Measurements from ENCODE around the gene HNRNPH2.
A peak's percentile ranks its signal among the peaks of the same experiment; 100 is the strongest.

HNRNPH2 gene

GRCh38 chrX:101417981-101418841 is 10.2 kb downstream of the HNRNPH2 start:
- peak; percentile 75 for DNase-seq (ENCODE audit: low spot score)
- Histone ChIP-seq H3K4me3 (peak overlapping the region; percentile 84), H3K27ac (peak overlapping the region; percentile 88 to 91)
- TF ChIP-seq CTCF (IDR thresholded peaks at IDR 0.05): no peak

- no peak for DNase-seq (ENCODE audit: low spot score)
- no peak for TF ChIP-seq CTCF (IDR thresholded peaks at IDR 0.05)
- H3K4me3 ChIP-seq: no peak overlapping the region
- peak overlapping the region in 1 of 2 donors; percentile 88 for H3K27ac ChIP-seq
Measured at GRCh38 chrX:101419489-101419888, 11.5 kb downstream of the HNRNPH2 start.

- Histone ChIP-seq H3K4me3 (no peak overlapping the region), H3K27ac (no peak overlapping the region)
- TF ChIP-seq CTCF (IDR thresholded peaks at IDR 0.05): no peak
- DNase-seq (ENCODE audit: low spot score): no peak
Measured at GRCh38 chrX:101427954-101428353, 19.9 kb downstream of the HNRNPH2 start.

- Histone ChIP-seq H3K27ac (no peak overlapping the region), H3K4me3 (no peak overlapping the region)
- TF ChIP-seq CTCF (IDR thresholded peaks at IDR 0.05): no peak
- no peak for DNase-seq (ENCODE audit: low spot score)
Measured at GRCh38 chrX:101429934-101430333, 21.9 kb downstream of the HNRNPH2 start.

GRCh38 chrX:101430457-101431078 is 22.5 kb downstream of the HNRNPH2 start:
- Histone ChIP-seq H3K27ac (no peak overlapping the region), H3K4me3 (no peak overlapping the region)
- DNase-seq (ENCODE audit: low spot score): no peak
- TF ChIP-seq CTCF (IDR thresholded peaks at IDR 0.05): no peak

- no peak overlapping the region for H3K27ac ChIP-seq
- TF ChIP-seq CTCF (IDR thresholded peaks at IDR 0.05): no peak
- no peak for DNase-seq (ENCODE audit: low spot score)
- no peak overlapping the region for H3K4me3 ChIP-seq
Measured at GRCh38 chrX:101442085-101442484, 34.1 kb downstream of the HNRNPH2 start.

GRCh38 chrX:101449279-101449678 is 41.3 kb downstream of the HNRNPH2 start:
- H3K4me3 ChIP-seq: no peak overlapping the region
- no peak for TF ChIP-seq CTCF (IDR thresholded peaks at IDR 0.05)
- DNase-seq (ENCODE audit: low spot score): no peak
- no peak overlapping the region for H3K27ac ChIP-seq

All from coronary artery (tissue), 2 donors.